NB4 (cell line): ENCODE data around the gene KCNQ1.

Experiments used
- POLR2A ChIP-seq: IDR thresholded peaks from 2 replicates; pipeline ENCODE4 v1.6.1; 2011; ENCODE audit warnings: mild to moderate bottlenecking; ENCODE audit not compliant: insufficient read length; ENCODE audit errors: extremely low read depth
- TF ChIP-seq, protein P1 (sequence below): IDR thresholded peaks from one replicate; pipeline ENCODE4 v1.5.1; 2012; ENCODE audit warnings: low read depth, low read length

DNA sequence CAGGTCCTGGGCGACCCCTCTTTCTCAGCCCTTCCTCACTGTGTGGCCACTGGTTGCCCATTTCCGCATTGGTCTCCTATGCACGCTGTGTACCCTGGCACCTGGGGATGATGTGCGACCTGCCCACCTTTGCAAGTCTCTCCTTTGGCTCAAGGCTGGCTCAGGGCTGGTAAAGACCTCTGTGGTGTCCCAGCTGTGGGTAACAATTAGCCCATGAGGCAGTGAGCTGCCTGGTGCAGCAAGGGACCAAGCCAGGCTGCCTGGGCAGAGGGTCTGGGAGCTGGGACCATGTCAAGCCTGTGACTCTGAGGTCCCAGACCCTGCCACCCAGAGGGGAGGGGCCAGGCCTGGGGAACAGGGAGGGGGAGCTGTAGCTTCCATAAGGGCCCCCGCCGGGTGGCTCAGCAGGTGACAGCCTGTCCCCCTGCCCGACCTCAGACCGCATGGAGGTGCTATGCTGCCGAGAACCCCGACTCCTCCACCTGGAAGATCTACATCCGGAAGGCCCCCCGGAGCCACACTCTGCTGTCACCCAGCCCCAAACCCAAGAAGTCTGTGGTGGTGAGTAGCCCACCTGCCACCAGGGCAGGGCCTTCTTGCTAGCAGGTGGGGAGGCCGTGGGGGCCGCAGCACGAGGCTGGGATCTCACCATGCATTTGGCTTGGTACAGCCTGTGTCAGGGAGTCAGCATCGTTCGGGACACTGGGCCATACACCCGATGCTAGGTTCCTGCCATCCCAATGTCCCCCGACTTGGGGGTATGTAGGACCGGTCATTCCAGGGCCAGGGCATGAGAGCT lies 142.5 kb downstream of the KCNQ1 start:
- TF ChIP-seq, protein P1, sequence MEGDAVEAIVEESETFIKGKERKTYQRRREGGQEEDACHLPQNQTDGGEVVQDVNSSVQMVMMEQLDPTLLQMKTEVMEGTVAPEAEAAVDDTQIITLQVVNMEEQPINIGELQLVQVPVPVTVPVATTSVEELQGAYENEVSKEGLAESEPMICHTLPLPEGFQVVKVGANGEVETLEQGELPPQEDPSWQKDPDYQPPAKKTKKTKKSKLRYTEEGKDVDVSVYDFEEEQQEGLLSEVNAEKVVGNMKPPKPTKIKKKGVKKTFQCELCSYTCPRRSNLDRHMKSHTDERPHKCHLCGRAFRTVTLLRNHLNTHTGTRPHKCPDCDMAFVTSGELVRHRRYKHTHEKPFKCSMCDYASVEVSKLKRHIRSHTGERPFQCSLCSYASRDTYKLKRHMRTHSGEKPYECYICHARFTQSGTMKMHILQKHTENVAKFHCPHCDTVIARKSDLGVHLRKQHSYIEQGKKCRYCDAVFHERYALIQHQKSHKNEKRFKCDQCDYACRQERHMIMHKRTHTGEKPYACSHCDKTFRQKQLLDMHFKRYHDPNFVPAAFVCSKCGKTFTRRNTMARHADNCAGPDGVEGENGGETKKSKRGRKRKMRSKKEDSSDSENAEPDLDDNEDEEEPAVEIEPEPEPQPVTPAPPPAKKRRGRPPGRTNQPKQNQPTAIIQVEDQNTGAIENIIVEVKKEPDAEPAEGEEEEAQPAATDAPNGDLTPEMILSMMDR = no peak
- TF ChIP-seq POLR2A = no peak
